Left renal pelvis (tissue), 4 donors: ENCODE results near the gene EFCAB6. TPM values are rescaled to one million over a fixed set of nuclear protein-coding genes. Genes with fewer than 3 reads are reported as not detected.

Experiments
- DNase-seq, 4 donors: peaks; one replicate each; pipeline ENCODE4 v3.0.0-alpha.2; 2013; ENCODE audit warnings: low read depth in 4 of 4, low spot score in 3 of 4
- polyA plus RNA-seq, 4 donors: library from polyadenylated mRNA; unstranded; fragments of 120-200 nt; gene quantifications; one replicate each; pipeline ENCODE4 v1.2.1, GENCODE V29; 2013; ENCODE audit not compliant: insufficient read length in 4 of 4

Gene EFCAB6, protein sequence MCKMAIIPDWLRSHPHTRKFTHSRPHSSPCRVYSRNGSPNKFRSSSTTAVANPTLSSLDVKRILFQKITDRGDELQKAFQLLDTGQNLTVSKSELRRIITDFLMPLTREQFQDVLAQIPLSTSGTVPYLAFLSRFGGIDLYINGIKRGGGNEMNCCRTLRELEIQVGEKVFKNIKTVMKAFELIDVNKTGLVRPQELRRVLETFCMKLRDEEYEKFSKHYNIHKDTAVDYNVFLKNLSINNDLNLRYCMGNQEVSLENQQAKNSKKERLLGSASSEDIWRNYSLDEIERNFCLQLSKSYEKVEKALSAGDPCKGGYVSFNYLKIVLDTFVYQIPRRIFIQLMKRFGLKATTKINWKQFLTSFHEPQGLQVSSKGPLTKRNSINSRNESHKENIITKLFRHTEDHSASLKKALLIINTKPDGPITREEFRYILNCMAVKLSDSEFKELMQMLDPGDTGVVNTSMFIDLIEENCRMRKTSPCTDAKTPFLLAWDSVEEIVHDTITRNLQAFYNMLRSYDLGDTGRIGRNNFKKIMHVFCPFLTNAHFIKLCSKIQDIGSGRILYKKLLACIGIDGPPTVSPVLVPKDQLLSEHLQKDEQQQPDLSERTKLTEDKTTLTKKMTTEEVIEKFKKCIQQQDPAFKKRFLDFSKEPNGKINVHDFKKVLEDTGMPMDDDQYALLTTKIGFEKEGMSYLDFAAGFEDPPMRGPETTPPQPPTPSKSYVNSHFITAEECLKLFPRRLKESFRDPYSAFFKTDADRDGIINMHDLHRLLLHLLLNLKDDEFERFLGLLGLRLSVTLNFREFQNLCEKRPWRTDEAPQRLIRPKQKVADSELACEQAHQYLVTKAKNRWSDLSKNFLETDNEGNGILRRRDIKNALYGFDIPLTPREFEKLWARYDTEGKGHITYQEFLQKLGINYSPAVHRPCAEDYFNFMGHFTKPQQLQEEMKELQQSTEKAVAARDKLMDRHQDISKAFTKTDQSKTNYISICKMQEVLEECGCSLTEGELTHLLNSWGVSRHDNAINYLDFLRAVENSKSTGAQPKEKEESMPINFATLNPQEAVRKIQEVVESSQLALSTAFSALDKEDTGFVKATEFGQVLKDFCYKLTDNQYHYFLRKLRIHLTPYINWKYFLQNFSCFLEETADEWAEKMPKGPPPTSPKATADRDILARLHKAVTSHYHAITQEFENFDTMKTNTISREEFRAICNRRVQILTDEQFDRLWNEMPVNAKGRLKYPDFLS (N-terminal part only)
- polyA plus RNA-seq: 1 to 10 TPM; 1.4 to 5.7 (median 4.8) TPM

DNA sequence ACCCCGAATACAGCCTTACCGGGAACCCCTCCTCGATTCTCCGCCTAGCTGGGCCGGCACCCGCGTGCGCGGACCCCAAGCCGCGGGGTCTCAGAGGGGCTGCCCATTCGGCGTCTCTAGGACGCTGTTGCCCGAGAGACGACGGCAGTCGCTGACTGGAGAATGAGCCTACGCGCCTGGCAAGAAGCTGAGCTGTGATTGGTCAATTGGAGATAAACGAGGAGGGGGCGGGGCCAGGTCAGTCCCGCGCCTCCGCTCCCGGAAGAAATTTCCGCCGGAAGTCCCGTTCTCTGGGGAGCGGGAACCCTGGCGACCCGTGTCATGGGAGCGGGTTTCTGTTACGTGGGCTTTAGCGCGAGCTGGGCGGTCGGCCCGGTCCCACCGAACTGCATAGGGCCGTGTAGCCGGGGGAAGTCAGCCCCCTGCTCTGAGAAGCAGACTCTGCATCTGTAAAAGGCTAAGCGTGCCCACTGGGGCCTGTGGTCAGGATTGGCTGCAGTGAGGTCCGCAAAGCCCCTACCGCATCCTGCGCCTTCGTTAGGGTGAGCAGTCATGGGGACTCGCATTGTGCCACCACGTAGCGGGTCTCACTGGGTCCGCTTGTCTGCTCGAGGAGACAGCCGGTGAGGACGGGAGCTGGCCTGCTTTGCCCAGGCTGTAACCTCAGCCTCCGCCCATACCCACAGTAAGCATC lies at the start of gene EFCAB6:
TSS of gene EFCAB6 (minus strand) at position 157 of the 694 bp plus-strand sequence. CDS start 29,987 bp downstream, outside the sequence.
- peak; percentile 89 to 95 (median 92) for DNase-seq

DNA sequence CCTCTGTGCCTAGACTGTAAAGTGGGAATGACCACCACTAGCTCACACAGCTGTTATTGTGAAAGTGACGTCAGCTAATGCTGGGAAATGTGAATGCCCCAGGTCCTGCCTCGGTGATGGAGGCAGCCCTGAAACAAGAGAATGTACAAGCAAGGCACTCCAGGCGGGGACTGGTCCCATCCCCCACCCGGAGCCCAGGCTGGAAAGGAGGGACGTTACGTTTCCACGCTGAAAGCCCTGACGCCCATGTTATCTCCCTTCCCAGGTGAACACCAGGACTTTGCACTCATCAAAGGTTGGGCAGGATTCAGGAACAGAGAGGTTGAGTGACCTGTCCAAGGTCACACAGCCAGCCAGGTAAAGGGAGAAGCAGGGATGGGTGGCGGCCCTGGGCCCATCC lies 49.4 kb upstream of the EFCAB6 start:
- no peak for DNase-seq

DNA sequence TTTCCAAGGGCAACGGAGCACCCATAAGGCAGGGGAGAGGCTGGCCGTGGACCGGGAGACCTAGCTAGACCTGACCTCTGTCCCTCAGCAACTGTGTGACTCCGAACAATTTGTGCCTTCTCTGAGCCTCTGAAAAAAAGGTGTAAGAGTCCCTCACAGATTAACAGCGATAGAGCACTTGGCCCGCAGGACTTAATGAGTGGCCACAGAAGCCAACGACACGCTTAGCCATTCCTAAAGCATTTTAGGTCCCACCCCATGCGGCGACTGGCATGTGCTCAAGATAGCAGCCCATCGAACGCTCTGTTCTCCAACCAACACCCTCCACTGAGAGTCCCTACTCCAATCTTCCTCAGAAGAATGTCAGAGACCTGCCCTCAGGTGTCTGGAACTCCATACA lies 48.7 kb upstream of the EFCAB6 start:
- no peak for DNase-seq

- no peak for DNase-seq
These were observed 48.0 kb upstream of the EFCAB6 start for GRCh38 chr22:43860126-43860525.

DNA sequence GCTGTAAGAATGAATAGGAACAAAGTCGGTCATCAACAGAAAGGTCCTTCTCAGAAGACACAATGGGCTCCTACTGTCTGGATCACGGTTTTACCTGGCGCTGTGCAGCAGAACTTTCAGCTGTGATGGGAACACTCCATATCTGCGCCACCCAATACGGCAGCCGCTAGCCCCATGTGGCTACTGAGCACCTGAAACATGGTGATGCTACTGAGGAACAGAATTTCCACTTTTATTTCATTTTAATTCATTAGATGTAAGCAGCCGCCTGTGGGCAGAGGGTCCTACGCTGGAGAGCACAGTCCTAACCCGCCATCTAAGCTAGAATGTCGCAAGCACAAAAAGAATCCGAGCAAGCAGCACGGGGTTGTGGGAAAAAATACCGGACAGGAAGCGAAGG lies 47.5 kb upstream of the EFCAB6 start:
- DNase-seq: no peak

- DNase-seq: no peak
These were observed 47.1 kb upstream of the EFCAB6 start for GRCh38 chr22:43859176-43859575.

DNA sequence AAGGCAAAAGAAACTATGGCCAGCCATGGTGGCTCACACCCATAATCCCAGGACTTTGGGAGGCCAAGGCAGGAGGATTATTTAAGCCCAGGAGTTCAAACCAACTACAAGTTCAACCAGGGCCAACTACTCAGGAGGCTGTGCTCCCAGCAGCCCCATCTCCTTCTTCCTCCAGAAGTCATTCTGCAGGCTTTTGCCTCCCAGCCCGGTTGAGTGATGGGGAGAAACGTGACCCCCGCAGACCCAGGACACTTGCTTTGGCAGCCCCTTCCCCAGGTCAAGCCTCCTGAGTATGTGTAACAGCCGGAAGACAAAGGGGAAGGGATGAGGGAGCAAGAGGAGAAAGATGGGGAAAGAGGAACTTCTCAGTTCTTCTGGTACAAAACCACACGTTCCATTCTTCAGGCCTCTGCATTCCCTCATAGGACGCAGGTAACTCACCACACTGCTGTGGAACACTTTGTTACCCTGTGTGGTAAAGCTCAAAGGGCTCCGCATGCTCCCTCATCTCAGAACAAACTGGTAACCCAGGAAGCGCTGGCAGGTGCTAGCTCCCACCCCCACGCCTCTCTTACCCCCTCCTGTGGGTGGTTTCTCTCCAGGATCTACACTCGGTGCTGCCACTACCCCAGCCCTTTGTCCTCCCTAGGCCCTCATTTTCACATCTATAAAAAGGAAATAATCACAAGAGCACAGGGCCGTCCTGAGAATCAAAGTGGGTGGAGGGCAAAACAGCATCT lies 46.2 kb upstream of the EFCAB6 start:
- DNase-seq: no peak

- no peak for DNase-seq
These were observed 45.3 kb upstream of the EFCAB6 start for GRCh38 chr22:43857367-43857766.

GRCh38 chr22:43855431-43855830 lies 43.3 kb upstream of the EFCAB6 start:
- DNase-seq: no peak

DNA sequence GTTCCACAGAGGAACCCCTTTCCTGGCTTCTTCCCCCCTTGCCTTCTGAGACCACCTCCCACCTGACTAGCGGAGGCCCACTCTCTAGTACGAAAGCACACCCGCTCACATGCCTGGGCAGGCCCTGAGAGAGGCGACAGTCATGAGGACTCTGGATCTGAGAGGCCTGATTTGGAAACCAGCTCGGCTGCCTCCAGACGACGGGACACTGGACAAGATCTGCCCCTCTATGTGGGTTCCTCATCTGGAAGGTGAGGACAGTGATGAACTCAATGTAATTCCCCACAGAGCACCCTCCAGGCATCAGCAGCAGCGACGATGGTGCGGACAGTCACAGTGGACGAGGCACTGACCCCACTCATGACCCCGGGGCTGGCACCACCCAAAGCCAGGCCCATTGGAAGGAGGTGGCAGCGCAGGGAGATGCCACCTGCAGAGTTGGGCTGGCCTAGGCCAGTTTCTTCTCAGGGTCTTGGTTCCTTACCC lies 42.7 kb upstream of the EFCAB6 start:
- DNase-seq: no peak

GRCh38 chr22:43854121-43854785 lies 42.1 kb upstream of the EFCAB6 start:
- DNase-seq: no peak

GRCh38 chr22:43853328-43853931 lies 41.3 kb upstream of the EFCAB6 start:
- no peak for DNase-seq

- no peak for DNase-seq
These were observed 40.6 kb upstream of the EFCAB6 start for GRCh38 chr22:43852573-43853327.

DNA sequence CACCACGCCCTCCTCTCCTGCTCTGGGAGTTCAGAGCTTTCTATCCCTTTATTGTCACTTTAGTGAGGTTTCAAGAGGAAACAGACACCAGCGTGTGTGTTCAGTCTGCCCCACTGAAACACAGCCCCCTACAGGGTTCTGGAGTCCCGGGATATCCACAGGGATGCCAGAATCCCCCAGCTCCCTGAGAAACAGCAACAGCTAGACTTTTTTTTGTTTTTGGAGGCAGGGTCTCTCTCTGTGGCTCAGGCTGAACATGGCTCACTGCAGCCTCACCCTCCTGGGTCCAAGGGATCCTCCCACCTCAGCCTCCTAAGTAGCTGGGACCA lies 39.8 kb upstream of the EFCAB6 start:
- DNase-seq: no peak

DNA sequence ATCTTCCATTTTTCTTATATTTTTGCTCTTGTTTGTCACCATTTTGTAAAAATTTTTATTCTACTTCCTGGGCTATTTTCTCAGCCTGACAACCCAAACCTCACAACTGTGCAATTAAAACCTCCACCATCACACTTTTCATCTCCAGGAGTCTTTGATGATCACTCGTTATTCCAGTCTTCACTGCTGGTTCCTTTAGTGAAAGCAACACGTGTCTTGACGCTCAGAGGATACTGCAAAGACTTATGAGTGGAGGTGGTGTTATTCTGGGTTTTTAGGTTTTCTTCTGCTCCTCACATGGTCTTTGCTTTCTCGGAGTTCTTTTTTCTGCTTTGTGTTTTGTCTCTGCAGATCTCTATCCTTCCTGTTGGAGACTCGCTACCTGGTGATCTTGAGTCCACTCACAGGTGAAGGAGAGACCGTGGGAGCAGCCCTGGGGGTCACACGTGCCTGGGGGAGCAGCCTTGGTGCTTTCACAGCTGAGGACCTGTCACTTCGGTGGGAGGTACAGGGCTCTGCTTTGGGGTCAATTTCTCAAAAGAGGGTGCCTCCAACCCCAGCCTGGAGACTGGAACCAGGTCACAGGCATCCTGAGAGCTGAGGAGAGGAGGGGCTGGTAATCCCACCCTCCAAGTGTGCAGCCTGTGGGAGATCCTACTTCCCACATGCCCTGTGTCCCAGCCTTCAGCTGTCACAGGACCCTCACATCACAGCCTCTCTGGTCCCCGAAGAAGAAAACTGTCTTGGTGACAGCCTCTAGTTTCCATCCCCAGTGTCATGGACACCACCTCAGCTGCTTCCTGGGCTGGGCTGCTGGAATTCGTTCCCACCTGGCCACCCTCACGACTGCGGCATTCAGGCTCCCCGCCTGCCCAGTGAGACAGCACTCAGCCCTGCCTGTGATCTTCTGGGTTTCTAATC lies 39.2 kb upstream of the EFCAB6 start:
- no peak for DNase-seq

- no peak for DNase-seq
These were observed 38.4 kb upstream of the EFCAB6 start for GRCh38 chr22:43850529-43850928.

- no peak for DNase-seq
These were observed 37.6 kb upstream of the EFCAB6 start for GRCh38 chr22:43849731-43850130.
